Hematopoietic multipotent progenitor cell treated with erythropoietin and hydrocortisone succinate and interleukin-3 and kit ligand, for 15 days (in vitro differentiated cells): ENCODE results near the gene ZBED2.
"Not testable (repeated sequence)": the region's sequence is repeated elsewhere in the genome, so short reads cannot be mapped to it uniquely, and the experiment has no call there.

Experiments used
- DNase-seq: peaks from one replicate; pipeline ENCODE4 v3.0.0-alpha.2; 2015; ENCODE audit warnings: low spot score

ZBED2 gene

DNA sequence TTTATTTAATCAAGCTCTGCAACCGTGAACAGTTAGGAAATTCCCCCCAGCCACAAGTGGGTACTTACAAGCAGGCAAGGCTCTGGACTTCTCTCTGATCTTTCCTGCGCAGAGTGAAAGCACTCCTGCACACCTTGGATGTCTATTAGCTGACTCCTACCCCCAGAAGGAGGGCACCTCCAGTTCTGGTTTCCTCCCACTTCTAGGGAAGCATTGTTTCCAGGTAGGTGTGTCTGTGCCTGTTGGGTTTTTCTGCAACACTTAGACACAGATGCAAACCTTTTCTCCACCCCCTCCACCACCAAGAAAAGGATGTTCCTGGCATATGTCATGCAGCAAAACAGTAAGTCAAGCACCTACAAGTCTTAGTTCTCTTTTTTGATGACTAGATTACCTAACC is at the start of gene ZBED2:
TSS of gene ZBED2 (minus strand) at position 115 of the 400 bp plus-strand sequence. CDS start 1,145 bp downstream, outside the sequence.
- DNase-seq, result no peak

GRCh38 chr3:111639316-111639715 is 44.2 kb upstream of the ZBED2 start:
- DNase-seq, result no peak

GRCh38 chr3:111636366-111636885 is 41.3 kb upstream of the ZBED2 start:
- no peak for DNase-seq

DNA sequence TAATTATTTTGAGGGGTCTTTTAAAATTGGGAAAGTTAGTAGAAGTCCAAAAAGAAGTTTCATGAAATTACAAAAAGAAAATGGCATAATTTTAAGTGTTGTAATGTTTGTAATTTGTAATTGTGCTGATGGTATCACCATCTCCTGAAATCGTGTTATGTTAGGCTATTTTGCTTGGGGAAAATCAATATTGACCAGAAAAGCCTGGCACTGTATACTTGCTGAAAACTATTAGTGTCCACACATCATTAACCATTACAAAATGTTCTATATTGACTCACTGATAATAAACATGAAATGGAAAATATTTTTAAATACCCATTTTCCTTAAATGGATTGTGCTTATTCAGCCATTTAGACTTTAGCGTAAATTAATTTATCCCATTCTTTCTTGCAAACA is 40.3 kb upstream of the ZBED2 start:
- DNase-seq, result no peak

- DNase-seq, result not testable (repeated sequence)
These were observed 35.5 kb upstream of the ZBED2 start for GRCh38 chr3:111630638-111631037.

DNA sequence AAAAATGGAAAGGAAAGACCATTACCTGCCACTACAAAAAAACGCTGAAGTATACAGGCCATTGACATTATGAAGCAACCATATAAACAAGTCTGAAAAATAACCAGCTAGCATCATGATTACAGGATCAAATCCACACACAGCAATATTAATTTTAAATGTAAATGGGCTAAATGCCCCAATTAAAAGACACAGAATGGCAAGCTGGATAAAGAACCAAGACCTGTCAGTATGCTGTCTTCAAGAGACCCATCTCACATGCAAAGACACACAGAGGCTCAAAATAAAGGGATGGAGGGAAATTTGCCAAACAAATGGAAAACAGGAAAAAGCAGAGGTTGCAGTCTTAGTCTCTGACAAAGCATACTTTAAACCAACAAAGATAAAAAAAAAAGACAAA is 33.9 kb upstream of the ZBED2 start:
- not testable (repeated sequence) for DNase-seq

DNA sequence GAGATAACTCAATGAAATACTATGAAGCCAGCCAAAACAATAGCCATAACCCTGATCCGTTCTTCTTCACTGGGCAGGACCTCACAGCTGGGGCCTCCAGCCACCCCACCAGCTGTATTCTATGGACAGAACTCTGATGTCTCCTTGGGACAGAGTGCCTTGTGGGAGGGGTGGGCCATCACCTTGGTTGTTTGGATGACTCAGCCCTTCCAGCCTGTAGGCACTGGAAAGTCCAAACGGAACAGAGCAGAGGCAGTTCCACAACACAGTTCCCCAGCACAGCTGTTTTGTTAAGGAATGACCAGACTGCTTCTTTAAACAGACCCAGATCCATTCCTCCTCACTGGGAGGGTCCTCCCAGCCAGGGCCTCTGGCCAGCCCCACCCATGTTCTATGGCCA is 31.9 kb upstream of the ZBED2 start:
- DNase-seq, result no peak

DNA sequence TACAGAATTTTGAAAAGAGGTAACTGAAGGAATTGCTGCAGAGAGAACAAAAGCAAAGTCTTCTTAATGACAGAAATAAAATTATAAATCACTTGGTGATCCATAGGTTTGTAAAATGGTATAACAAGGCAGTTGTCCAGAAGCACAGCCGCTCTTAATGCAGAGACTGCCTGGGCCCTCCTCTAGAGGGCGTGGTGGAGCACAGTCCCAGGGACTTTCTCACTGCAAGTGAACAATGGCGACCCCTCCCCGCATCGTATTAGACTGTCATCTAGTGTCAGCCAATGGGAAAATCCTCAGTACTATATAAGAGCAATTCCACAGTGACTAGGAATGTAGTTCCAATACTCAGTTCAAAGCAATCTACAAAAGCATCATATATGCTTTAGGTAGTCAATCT is 26.4 kb upstream of the ZBED2 start:
- DNase-seq, result no peak

GRCh38 chr3:111619833-111620232 is 24.7 kb upstream of the ZBED2 start:
- DNase-seq, result no peak

DNA sequence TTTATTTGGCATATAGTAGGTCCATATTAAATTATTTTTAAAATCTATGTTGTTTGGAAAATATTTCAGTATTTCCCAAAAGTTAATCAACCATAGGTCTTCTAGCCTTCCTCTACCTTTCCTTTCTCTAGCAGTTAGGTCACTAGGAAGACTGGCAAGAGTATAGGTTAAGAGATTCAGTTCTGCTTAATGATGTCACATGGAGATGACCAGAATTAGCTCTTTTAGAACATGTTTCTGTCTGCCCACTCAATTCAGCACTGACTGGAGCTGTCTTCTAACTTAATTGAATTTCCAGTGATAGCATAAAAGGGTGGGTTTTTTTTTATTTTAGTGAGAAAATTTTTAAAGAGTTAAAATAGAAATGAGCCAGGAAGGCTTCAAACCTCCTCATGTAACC is 23.8 kb upstream of the ZBED2 start:
- no peak for DNase-seq

DNA sequence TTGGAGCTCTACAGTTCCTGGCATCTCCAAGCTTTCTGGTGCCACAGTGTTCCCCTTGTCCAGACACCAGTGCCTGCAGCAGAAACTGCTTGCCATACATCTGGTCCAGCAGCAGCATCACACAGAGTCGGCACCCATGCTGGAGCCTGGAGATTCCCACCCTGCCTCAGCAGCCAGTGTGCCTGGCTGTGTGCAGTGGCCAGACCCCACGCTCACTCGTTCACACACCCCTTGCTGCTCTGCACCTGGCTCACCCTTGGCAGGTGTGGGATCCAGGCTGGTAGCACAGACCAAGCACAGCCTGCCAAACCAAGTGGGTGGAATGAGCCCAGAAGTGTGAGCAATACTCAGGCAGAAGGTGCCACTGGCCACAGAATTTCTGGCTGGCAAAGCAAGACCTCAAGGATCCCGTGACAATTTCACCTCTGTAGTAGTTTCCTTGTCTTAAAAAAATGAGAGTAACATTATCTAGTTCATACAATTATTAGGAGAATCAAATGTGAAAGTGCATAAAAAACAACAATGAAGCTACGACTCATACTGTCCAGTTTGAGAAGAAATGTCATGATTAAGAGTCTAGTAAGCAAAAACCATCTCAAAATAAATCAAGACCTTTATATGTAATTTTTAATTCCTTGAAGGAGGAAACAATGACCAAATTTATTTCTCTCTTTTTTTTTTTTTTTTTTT is 22.9 kb upstream of the ZBED2 start:
- DNase-seq, result no peak

- DNase-seq, result no peak
These were observed 22.3 kb upstream of the ZBED2 start for GRCh38 chr3:111617406-111617805.

GRCh38 chr3:111616417-111617105 is 21.4 kb upstream of the ZBED2 start:
- no peak for DNase-seq

DNA sequence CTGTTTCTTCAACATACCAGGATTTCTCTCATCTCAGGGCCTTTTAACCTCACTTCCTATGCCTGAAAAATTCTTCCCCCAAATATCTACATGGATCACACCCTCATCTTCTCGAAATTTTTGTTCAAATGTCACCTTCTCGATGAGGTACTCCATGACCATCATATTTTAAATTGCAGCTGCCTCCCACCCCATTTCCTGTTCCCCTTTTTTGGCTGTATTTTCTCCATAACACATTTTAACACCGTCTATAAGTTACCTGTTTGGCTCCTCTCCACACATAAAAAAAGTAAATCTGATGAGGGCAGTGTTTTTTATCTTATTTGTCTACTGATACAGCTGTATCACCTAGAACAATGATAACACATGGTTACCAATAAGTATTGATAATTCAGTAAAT is 20.7 kb upstream of the ZBED2 start:
- DNase-seq, result no peak

DNA sequence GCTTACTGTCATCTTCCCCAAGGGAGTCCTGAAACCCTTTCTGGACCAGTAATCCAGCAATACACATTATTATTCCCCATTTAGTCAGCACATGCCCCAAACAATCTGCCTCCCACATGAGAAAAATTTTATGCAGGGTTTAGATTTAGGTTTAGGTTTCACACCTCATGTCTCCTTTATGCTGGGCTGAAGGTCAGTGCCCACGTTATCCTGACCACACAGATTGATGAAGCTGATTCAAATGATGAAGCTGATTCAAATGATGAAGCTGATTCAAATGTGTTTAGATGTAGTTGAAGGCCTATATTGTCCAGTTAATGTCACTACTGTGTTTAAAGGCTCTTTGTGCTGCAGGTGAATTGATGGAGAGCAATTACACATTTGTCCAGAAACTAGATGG is 18.1 kb upstream of the ZBED2 start:
- DNase-seq, result no peak

DNA sequence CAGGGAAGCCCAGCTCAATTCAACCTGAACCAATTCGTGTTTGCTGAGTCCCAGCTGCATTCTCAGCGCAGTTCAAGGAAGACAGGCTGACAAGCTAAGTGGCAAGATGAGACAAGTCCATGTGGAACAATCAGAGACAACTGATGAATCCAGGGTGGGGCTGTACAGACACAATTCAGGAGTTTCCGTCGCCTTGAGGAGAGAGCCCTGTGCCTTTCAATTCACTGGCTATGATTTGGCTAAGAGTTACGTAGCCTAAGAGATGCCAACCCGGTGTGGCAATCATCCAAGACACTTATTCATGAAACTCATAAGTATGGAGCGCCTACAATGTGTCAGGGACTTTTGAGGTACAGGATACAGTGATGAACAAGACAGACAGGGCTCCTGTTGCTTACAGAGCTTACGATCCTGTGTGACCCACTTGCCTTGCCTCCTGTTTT is 15.5 kb upstream of the ZBED2 start:
- DNase-seq, result no peak

- no peak for DNase-seq
These were observed 15.0 kb upstream of the ZBED2 start for GRCh38 chr3:111610189-111610588.

GRCh38 chr3:111609700-111610099 is 14.6 kb upstream of the ZBED2 start:
- DNase-seq, result no peak

DNA sequence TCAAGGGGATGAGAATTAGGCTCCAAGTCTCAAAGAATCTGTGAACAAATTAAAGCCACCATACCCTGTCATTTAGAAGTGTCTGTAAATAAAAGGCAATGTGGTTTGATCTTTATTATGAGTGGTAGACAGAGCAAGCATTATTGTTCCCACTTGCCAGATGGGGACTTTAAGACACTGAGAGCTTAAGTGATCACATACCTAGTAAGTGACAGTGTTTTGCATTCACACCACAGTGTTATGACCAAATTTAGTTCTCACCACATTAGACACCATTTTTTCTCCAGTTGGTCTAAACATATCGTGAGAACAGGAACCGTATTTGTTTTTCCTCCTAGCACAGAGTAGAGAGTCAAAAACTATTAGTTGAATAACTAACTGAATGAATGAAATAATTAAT is 13.2 kb upstream of the ZBED2 start:
- no peak for DNase-seq

GRCh38 chr3:111607240-111607920 is 12.2 kb upstream of the ZBED2 start:
- DNase-seq, result no peak

GRCh38 chr3:111605493-111605892 is 10.3 kb upstream of the ZBED2 start:
- DNase-seq, result no peak

DNA sequence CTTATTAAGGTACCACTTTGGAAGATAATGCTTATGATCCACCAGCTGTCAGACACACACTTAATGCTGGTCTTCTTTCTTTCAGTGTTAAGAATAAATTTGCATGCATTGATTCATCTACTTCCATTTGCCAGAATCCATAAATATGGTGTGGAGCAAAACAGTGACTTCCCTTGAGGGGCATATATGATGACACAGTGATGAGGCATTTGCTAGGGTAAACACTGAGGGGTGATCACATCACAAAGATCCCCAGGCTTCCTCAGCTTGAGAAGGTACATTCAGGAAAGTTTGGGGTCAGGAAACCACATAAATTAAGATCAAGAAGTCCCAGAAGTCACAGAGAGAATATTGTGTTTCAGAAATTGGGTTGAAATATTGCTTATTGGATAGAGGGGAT is 9.9 kb upstream of the ZBED2 start:
- no peak for DNase-seq

- DNase-seq, result no peak
These were observed 9.0 kb upstream of the ZBED2 start for GRCh38 chr3:111604119-111604518.
